GM18520 (cell line): Measurements from ENCODE around the gene NEO1.

Source experiments
- ATAC-seq: cut with Tn5 transposase; IDR thresholded peaks from one replicate; pipeline ENCODE4 v1.9.1; 2021; ENCODE audit not compliant: unreplicated experiment

The NEO1 gene

DNA sequence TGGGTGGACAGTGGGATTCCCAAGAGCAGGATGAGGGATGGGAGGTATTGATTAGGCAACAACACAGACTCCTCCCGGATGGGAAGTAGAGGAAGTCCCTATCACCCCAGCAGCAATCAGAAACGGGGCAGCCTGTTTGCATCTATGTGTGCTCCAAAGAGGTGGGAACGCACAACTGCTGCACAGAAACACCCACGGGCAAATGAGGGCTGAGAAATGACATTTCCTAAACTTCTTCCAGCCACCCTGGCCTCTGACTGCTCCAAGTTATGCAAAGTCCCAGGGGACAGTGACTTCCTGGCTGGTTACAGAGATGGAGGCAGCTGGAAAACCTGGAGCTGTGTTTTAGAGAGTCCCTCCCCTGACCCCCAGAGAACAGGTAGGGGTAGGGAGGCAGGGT, 273.9 kb downstream of the NEO1 start:
- ATAC-seq, result no peak

DNA sequence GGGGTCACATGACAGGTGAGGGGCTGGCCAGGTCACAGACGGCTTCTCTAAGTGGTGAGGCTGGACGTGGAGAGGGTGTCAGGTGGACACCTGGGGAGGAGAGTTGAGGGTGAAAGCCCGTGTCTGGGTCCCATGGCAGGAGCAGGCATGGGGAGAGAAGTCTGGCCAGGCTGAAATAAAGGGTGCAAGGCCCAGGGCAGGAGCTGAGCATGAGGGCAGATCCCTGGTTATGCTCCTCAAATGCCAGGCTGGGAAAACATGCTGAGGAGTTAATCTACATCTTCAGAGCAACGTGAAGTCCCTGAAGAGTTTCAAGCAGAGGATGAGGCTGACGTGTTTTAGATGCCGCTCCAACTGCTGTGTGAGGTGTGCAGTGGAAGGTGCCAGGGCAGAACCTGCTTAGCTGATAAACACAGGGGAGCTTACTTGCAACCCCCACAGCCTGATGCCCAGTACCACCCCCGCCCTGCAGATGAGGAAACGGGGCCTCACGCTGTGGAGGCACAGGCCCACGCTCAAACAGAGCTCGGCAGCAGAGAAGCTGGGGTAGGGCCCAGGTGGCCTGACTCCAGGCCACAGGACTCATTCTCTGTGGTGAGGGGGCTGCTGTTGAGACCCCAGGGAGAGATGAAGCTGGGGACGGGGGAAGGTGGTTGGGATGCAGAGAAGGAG, 276.0 kb downstream of the NEO1 start:
- ATAC-seq, result no peak

DNA sequence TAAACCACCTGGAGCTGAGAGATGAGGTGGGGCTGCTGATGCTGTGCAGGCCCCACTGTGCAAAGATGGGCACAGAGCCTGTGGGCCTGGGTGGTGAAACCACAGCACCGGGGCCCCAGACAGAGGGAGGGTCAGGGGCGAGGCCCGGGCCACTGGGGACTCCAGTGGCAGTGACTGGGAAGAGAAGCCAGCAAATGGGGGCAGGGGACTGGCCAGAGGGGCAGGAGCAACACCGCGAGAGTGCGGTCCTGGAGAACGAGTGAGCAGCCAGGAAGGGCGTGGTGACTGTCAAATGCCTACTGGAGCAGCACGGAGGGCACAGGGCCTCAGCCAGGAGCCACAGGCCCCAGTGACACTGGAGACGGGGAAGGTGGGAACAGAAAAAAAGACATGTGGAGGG, 276.7 kb downstream of the NEO1 start:
- no peak for ATAC-seq

DNA sequence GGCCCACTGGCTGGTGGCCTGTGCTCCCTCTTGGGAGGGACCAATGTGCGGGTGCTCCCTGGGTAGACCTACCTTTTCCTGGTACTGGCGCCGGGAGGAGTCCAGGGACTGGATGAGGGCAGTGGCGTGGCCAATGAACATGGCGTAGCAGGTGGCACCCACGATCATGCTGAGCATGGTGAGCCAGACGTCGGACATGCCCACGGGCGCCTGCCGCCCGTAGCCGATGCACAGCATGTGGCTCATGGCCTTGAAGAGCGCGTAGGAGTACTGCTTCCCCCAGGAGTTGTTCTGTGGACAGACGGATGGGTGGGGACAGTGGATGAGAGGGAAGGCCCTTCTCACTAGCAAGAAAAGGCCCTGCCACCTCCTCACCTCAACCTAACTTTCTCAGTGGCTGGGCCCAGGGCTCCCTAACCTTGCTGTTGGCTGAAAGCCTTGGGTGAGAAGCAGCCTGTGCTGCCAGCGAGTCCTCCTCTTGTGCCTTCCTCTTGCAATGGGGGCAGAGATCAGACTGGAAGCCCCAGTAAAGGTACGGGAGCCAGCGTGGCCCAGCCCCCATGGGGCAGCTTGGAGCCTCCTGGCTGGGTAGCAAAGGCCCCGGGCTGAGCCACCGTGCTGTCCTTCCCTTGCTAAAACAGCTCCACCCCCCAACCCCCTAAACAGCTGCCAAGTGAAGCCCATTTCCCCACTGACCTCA, 277.4 kb downstream of the NEO1 start:
- ATAC-seq, result no peak

DNA sequence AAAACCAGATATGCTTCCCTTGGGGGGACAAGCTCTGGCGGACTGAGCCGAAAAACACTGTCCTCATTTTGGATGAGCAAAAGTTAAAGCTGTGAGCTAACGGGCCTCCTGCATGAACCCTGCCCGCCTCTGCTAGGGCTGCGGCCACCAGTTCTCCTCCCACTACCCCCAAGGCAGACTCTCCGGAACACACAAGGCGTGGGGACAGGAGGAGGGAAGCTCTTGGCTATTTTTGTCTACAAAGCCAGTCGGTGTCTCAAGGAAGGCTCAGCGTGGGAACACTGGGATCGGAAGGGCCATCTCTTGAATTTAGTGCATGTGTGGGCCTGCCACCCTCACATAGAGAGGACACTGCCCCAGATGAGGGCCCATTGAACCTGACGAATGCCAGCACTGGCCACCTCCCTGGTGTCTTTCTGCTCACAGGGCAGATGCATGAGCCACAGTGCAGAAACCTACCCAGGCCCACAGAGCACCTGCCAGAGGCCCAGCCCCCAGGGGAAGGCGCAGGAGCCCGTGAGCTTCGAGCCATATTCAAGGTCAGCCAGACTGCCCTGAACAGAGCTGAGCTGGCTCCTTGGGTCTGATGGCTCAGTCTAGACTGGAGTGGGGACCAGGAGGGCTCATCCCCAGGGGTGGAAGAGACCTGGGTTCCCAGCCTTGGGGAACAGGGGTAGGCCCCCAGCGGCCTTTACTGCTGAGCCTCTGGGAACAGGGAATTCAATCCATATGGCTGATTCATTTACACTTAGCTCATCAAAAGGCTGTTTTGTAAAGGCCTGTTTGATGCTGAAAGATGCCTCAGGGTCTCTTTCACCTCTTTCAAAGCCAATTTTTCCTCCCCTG, 278.2 kb downstream of the NEO1 start:
- ATAC-seq, result no peak

DNA sequence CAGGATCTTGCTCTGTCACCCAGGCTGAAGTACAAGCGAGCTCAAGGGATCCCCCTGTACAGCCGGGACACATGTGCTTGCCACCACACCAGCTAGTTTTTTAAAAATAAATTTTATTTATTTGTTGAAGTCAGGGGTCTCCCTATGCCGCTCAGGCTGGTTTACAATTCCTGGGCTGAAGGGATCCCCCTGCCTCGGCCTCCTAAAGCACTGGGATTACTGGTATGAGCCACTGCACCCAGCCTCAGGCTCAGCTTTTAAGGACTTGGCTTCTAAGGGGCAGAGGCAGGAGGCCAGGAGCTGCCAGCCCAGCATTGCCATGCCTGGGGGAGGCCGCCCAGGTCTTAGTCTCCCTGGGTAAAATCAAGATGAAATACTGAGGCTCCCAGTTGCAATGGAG, 279.2 kb downstream of the NEO1 start:
- ATAC-seq, result no peak

DNA sequence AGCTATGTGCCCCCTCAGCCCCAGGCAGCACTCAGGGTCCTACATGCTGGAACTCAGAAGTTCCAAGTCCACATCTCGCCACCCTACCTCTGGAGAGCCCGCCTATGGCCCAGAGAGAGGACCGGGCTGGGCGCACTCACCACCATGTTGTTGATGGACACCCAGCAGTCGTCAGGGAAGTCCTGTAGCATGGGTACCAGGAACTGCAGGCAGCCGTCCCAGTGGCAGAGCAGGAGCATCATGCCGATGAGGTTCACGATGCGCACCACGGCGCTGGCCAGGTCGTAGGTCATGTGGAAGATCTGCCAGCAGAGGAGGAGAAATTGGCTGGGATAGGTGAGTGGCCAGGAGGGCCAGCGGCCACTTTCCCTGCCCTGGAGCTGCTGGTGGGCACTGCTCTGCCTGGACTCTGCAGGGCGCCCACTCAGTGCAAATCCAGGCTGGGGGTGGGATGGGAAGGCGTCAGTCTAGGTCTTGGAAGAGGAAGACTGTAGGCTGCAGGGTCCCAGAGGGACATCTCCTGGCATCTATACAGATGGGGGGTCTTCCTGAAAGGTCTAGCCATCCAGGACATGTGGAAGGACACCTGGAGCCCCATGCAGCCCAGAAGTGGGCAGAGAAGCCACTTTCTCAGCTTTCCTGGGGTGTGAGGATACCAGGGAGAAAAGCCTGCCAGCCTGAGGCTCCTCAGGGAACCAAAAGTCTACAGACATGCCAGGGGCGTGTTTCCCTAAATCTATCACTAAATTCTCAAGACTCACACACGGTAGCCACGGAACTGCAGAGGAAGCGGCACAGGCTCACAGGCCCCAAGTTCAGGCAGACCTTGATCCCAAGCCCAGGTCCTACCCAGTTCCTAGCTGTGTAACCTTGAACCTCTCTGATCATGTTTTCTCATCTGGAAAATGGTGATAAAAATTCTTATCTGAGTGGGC, 280.0 kb downstream of the NEO1 start:
- no peak for ATAC-seq

DNA sequence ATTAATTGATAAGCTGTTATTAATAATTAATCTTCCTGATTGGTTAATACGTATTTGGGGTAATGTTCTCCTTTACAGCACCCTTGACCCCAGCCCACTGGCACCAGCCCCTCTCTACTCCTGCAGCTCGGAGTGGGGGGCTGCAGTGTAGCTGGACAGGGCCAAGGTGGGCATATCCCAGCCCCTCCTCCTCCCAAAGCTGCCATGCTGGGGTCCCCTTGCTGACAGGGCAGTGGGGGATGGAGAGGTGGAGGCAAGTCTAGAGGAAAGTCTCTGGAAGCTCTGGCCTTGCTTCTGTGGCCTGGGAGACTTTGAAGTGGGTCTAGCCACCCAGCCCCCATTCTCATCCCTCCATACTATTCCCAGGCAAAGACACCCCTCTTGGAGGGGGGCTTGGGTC, 280.7 kb downstream of the NEO1 start:
- no peak for ATAC-seq

DNA sequence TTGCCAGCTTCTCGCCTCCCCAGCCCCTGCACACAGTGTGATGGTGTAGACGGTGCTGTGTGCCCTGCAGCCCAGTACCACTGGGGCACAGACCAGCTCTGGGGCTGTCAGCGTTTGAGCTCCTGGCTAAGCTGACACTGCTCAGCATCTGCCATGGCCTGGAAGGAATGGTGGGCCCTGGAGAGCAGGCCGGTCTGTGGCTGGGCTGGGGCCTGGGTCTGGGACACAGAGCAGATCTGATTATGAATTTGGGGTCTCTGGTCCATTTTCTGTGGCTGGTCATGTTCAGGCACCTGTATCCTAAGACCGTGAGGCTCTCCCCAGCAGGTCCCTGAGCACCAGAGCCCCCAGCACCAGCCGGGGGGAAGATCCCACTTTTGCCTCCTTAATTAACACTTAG, 281.8 kb downstream of the NEO1 start:
- ATAC-seq, result no peak

DNA sequence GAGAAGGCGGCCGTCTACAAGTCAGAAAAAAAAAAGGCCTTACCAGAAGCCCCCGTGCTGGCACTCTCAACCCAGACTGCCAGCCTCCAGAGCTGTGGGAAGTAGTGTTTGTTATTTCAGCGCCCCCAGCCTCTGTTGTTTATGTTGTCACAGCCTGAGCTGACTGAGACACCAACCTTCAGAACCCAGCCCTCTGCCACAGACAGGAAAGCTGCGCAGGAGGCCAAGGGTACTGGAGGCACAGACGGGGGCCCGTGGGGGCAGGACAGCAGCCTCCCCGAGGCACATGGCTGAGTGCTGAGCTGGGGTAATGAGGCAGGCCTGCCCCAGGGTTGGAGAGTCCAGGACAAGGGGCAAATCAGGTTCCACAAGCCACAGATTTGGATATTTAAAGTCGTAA, 282.8 kb downstream of the NEO1 start:
- ATAC-seq, result no peak

DNA sequence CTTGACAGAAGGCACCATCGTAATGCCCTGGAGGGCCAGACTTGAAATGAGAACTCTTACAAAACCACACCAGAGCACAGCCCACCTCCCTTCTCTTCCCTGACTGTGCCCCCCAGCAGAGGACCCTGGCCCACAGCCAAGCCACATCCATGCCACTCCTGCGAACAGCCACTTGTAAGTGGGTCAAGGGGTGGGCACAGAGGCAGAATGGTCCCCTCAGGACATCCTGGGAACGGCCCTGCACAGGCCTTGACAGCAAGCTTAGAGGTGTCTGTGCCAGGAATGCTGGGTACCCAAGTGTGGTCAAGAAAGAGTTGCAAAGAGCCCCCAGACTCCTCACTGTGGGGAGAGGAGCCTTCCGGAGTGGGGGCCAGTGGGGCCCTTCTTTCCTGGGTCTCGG, 283.2 kb downstream of the NEO1 start:
- no peak for ATAC-seq

DNA sequence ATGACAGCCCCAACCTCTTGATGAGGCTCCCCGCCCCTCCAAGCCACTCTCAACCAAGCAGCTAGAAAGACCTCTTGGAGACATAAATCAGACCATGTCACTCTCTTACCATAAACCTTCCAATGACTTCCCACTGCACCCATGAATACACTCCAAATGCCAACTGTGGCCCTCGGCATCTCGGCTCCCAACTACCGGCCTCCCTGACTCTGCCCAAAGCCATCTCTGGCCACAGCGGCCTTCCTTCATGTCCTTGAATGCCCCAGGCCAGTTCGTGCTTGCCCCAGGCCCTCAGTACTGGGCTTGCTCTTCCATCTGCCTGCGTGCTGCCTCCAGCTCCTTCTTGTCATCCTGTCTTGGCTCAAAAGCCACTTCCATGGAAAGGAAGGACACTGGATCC, 284.5 kb downstream of the NEO1 start:
- ATAC-seq, result no peak

DNA sequence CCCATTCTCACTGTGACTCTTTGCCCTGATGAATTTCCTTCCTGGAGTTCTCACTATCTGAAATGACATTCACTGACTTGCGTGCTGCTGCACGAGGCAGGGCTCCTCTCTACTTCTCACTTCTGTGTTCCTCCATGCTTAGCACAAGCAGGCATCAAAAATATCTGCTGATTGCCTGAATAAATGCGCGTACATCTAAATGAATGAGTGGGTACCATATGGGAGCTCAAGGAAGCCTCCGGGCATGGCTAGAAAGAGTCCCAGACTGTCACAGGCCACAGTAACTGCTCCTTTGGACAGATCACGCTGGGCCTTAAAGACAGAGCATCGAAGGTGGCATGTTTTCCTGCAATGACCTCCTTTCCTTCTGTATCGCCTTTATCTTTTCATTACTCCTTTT, 284.9 kb downstream of the NEO1 start:
- ATAC-seq, result no peak

DNA sequence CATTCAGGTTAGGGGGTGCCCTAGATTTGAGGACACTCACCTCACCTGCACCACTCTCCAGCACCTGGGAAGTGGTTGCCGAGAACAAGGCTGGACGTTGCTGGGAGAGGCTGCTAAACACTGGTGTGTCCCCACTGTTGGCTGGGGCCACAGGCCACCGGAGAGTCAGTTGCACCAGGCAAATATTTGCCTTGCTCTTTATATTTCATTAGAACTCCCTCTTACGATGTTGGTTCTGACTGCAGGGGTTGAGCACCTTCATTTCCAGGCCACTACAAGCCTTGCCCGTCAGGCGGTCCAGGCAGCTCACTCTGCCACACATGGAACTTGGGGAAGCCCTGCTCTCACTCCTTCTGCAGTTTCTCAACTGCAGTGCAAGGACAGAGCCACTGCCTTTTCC, 285.8 kb downstream of the NEO1 start:
- no peak for ATAC-seq

DNA sequence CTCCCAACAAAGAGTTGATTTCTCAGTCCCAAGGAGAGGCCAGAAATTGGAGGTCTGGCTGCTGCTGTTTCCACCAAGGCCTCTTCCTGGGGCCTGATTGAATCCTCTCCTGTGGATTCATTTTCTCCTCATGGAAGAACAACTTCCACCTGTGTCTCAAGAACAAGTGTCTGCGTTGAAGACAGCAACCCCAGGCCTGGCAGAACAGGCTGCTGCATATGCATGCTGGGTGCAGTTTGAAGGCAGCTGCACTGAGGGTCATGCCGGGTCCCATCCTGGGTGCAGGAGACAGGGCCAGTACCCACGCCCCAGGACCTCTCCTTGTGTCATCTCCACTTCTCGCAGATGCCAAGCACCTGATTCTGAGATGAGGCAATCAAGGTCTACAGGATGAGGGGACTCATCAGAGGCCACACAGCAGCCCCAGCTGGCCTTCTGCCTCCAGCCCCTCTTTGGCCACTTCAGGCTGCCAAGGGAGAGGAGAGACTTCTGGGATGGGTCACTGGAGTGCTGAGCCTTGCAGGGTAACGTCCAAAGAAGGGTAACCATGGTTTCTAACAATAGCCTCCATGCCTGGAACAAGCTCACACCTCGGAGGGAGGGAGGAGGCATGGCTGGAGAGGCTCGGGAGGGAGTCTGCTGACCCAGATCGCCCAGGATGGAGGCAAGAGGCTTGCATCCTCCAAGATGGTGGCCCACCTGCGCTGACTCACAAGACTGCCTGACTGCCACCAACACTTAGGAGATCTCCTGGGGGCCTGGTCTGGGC, 286.5 kb downstream of the NEO1 start:
- no peak for ATAC-seq

DNA sequence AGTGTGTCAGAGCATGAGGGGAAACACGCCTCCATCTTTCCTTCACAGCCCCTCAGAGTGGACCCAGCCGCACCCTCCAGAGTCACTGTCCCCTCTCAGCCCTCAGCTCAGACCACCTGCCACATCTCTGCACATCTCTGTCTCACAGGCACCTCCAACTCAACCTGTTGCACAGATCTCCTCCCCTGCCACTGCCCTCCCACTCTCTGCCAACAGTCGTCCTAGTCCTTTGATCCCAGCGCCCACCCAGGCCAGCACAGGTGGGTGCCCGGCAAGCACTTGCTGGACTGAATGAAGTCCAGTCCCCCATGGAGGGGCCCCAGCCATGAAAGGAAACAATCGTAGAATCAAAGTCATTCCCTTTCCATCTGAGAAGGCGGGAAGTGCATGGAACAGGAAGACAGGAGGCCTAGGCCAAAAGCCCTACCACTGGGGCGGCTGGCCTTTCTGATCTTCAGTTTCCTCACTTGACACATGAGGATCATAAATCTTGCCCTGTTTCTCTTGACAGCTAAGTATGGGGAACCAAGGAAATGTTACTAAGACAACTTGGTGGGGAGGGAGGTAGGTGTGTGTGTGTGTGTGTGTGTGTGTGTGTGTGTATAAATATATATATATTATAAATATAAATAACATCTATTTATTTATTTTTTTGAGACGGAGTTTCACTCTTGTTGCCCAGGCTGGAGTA, 288.4 kb downstream of the NEO1 start:
- no peak for ATAC-seq

DNA sequence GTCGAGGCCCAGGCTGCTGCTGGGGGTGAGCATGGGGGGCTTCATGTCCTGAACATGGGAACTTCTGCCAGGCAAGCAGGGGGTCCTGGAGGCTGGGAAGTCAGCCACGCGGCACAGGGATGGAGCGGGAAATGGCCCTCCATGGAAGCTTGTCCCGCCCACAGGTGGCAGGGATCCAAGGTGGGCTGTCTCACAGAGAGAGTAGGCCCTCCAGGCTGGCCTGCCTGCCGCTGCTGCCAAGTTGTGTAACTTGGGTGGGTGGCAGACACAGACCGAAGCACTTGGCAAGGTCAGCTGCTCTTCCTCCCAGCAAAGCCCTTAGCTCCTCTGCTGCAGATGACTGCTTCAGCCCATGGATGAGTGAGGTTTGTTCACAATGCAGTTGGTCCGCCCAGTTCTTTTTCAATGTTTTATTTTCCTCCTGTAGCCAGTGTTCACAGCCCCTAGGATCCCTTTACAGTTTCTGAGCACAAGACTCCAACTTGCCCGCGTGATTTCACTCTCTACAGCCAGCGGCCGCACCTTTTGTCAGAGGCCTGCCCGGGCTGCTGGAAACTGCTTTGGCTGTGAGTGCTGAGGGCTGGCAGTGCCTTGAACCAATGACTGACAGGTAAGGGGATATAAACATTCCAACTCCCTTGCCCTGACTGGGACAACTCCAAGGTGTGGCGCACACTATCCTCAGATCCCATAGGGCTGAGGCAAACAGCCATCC, 289.8 kb downstream of the NEO1 start:
- no peak for ATAC-seq

DNA sequence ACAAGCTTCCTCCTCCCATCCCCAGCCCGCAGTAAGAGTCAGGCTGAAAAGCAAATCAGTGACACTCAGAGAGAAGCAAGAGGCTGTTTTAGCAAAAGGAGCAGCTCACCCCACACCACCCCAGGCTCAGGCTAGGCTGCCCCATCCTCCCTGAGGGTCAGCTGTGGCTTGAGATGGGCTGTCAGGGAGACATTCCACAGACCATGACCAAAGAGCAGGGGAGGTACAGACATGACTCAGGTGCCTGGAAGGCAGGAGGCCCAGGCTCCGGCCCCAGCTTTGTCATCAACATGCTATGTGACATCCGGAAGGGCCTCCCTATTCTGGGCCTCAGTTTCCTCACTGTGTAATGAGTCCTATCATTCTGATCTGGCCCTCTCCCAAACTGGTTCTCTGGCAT, 291.8 kb downstream of the NEO1 start:
- no peak for ATAC-seq

DNA sequence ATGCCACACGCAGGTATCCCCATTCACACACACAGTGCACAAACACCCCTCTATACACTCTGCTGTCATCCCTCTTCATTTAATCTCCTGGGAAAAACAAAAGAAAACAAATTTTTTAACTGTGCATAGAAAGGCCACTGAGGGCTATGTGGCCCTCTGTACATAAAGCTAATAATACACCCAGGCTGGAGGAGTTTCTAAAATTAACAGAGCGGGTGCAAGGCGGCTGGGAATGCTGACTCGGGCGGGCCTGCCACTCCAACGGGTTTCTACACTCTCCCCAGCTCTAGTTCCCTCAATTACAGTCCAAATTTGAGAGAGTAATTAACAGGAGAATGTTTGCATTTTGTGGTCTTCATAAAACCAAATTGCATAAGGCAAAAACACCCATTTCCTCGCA, 293.4 kb downstream of the NEO1 start:
- no peak for ATAC-seq
